HG02623 (cell line): ENCODE results near the gene NOS1.
"Not testable (repeated sequence)": the region's sequence is repeated elsewhere in the genome, so short reads cannot be mapped to it uniquely, and the experiment has no call there.

Experiments used
- ATAC-seq: cut with Tn5 transposase; IDR thresholded peaks from one replicate; pipeline ENCODE4 v1.9.1; 2021; ENCODE audit warnings: moderate library complexity; ENCODE audit not compliant: unreplicated experiment

Gene NOS1

DNA sequence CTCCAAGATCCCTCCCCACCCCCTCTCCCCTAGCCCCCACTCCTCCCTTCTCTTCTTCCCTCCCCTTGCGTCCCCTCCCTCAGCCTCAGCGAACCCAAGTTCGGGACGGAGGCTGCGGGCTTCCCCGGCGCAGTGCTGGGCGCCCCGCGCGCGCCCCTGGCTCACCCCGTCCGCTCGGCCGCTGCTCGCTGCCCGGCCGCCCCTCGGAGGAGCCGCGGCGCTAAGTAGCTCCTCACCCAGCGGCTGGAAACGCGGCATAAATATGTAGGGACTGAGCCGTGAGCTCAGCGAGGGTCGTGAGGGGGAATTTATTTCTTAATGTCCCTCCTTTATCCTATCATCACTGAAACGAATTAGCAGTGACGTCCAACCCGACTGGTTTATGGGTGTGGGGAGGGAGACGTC lies at the start of gene NOS1:
Gene NOS1, minus strand, starts transcription at position 280 of the 405 bp plus-strand sequence. CDS start 30,557 bp downstream, outside the sequence.
- no peak for ATAC-seq

DNA sequence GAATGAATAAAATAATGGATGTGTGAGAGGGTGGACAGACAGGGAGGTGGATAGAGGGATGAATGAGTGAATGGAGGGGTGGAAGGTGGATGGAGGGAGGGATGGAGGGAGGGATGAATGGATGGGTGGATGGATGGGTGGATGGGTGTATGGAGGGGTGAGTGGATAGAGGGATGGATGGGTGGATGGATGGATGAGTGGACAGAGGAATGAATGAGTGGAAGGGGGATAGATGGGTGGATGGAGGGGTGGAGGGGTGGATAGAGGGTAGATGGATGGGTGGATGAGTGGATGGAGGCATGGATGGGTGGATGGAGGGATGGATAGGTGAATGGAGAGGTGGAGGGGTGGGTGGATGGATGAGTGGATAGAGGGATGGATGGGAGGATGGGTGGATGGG lies 47.9 kb upstream of the NOS1 start:
- no peak for ATAC-seq

DNA sequence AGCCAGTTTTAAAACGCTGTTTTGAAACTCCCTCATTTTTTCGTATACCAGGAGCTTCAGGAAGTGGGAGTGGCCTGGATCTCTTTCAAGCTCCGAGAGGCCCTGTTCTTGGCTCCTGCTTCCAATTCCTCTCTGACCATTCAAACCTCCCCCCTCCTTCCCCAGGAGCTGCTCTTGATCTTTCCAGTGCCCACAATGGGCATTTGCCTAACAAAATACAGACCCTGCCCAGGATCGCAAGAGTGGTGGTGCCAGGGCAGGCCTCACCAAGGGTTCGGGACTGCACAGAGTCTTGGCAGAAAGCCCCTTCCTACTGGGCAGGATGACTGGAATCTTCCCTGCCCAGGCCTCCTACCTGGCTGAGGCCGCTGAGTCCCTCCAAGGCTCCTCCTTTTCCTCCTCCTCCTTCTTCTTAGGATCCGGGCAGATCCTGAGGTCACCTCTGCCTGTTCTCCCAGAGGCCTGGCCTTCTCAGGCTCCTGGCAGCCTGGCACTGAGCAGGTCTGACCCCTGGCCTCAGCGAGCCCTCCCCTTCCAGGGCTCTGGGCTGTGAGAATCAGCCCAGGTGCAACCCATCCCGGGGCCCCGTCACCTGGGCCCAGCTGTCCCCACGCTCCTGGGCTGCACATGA lies 46.9 kb upstream of the NOS1 start:
- ATAC-seq, result no peak

DNA sequence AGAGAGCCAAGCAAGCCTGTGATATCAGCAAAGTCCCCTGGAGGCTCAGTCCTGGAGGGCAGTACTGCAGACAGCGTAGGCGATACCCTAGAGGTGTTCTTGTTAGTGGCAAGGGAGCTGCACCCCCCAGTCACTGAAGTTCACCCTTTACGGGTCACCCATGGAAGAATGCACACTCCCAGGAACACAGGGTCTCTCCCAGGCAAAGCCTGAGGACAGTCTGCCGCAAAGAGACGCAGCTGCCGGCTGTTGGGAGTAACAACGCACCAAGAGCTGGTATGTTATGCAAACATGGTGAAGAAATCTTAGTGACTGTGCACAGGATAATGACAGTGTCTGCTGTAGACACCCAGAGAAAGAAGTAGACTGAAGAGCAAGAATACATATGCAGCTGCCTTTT lies 43.5 kb upstream of the NOS1 start:
- no peak for ATAC-seq

DNA sequence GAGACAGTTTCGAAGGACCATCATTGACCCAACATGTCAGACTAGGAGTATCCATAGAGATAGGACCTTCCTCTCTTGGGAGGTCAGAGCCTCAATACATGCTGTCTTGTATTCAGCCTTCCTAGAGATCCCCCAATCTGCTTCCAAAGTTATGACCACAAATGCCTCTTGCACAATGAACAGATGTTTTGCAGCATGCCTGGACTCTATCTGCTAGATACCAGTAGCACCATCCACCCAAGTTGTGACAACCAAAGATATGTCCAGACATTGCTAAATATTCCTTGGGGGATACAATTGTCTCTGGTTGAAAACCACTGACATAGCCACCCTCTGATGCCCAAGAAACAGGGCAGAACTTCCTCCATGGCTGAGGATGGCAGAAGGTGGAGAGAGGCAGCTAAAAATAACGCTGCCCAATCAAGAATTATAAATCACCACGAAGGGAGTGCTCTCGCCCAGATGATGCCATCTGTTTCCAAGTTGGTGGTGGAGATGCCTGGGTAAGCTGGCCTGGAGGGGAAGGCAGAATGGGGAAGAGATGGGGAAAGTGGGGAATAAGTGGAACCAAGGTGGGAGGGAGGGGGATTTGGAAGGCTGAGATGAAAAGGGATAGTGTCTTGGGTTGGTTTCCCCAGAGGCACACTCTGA lies 42.9 kb upstream of the NOS1 start:
- ATAC-seq, result no peak

DNA sequence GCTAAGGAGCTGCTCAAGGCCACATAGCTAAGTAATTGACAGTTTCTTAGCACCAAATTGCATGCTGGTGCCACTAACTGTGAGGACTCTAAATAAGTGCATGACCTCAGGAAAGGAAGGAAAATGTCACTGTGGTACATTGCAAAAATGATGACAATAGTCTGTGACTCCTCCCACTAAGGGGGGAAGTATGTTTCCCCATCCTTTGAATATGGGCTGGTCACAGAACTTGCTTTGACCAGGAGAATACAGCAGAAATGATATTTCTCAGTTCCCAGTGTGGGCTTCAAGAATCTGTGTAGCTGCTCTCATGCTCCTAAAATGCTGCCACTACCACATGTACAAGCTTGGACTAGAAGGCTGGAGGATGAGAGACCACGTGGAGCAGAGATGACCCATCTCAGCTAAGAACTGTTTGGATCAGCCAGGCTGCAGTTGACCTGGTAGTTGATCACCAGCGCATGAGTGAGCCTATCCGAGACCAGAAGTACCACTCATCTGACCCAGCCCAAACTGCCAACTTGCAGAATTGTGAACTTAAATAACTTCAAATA lies 42.2 kb upstream of the NOS1 start:
- ATAC-seq, result no peak

DNA sequence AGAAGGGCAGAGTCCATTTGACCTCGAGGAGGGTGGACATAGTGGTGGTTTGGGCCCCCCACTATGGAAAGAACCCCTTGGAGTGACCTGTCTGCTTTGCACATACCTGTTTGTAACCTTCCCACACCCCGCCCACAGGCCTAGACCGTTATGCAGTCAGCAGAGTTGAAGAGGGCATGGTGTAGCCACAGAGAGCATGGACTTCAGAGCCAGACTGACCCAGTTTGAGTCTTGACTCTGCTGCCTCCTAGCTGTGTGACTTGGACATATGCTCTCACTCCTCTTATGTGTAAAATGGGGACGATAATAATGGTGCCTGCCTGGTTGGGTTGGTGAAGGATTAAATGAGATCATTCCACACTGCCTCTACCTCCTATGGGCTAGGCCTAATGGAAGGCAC lies 40.9 kb upstream of the NOS1 start:
- ATAC-seq, result no peak

DNA sequence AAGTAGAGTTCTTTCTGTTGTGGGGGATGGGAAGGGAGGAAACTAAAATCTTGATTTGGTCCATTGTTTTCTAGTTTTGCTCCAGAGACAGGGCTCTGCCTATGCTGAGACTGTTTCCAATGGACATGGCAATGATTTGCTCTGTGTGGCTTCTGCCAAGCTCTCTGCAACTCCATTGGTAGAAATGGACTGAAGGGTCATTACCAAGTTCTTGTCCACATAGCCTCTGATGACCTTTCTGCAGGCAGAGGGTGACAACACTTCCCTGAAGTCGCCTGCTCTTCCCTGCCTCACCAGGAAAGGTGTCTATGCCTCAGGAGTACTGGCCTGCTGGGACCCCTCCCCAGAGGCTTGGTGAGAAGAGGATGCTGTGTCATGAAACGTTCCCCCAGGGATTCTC lies 39.5 kb upstream of the NOS1 start:
- no peak for ATAC-seq

DNA sequence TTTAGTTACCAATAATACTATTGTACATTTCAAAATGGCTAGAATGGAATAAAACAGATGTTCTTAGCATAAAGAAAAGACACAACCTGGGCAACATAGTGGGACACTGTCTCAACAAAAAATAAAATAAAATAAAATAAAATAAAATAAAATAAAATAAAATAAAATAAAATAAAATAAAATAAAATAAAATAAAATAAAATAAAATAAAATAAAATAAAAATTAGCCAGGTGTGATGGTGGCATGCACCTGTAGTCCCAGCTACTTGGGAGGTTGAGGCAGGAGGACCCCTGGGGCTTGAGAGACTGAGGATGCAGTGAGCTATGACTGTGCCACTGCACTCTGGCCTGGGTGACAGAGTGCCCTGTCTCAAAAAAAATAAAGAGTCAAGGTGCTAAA lies 37.1 kb upstream of the NOS1 start:
- not testable (repeated sequence) for ATAC-seq

DNA sequence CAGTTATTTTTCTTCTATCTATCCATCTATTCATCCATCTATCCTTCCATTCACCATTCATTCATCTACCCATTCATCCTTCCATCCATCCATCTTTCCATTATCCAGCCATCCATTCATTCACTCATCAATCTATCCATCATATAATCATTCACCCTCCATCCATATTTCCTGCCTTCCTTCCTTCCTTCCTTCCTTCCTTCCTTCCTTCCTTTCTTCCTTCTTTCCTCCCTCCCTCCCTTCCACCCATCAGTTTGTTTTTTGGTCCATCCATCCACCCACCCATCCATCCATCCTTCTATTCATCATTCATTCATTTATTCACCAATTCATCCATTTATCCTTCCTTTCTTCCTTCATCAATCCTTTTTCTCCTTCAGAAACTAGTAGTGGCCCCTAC lies 34.3 kb upstream of the NOS1 start:
- ATAC-seq, result no peak

DNA sequence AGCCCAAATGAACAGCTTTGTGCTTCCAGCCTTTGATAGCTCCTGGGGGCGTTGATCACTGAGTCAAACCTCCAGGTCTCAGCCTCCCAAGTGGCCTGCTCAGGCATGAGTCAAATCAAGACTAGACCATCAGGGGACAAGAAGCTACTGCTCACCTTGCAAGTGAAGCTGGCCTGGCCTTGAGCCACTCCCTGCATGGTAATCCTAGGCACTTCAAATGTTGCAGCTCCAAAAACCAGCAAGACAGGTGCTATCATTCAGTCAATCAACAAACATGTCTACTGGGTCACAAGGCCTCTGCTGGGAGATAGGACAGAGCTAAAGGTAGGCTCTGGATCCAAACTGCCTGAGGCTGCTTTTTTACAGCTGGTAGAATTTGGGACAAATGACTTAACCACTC lies 33.1 kb upstream of the NOS1 start:
- ATAC-seq, result no peak

DNA sequence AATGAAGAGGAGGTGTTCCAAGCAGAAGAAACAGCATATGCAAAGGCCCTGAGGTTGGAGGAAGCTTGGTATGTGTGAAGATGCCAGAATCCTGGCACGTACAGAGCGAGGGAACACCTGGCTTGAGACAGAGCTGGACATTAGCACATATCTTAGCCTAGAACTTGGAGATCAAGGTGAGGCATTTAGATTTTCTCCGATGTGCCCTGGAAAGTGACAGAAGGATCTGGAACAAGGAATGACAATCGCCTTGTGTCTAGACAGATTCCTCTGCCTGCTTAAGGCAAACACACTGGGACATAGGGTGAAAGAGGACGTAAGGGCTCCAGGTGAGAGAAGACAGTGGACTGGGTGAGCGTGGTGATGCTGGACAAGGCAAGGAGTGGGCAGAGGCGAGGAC lies 32.2 kb upstream of the NOS1 start:
- ATAC-seq, result no peak

DNA sequence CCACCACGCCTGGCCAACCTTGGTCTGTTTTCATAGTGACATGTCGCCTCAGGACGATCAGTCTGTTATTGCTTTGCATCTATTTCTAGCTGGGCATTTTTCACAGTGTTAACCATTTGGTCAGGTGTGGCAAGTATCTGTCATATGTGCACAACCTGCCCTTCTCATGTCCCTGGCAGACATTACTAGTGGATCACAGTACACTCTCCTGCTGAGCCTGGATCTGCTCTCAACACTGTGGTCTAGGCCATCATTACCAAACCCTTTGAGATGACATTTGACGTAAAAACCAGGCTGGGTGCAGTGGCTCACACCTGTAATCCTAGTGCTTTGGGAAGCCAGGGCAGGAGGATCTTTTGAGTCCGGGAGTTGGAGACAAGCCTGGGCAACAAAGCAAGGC lies 29.4 kb upstream of the NOS1 start:
- ATAC-seq, result no peak

DNA sequence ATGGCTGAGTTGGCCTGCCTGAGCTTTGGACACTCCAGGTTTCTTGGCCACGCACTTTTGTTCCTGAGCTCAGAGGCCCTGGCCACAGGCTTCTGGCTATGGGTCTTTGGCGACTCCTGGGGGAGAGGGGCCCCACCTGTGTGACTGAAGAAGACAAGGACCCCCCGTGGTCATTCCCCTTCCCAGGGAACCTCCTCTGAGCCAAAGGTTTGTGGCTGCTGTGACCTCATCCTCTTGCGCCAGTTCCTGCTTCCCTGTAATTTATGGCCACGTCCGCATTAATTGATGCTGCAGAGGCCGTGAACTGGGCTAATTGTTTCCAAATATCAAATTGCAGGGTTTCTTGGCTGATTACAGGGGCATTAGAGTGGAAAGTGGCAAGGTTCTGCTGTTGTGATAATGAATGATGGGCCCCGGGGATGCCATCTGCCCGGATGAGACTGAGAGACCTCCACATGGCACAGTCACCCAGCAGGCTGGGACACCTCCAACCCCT lies 27.6 kb upstream of the NOS1 start:
- ATAC-seq, result no peak

DNA sequence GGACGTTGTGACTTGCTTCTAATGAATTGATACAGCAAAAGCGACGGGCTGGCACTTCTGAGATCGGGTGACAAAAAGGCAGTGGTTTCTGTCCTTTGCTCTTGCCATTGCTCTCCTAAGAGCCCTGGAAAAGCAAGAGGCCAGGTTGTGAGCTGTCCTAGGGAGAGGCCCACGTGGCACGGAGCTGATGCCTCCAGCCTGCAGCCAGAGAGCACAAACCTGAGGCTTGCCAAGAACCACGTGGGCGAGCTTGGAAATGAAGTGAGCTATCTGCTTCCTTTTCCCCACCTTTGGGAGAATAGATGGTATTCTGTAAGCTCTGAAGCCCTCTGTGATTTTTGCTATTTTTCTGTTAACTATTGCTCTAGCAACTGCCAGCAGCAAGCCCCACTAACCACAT lies 26.4 kb upstream of the NOS1 start:
- no peak for ATAC-seq

DNA sequence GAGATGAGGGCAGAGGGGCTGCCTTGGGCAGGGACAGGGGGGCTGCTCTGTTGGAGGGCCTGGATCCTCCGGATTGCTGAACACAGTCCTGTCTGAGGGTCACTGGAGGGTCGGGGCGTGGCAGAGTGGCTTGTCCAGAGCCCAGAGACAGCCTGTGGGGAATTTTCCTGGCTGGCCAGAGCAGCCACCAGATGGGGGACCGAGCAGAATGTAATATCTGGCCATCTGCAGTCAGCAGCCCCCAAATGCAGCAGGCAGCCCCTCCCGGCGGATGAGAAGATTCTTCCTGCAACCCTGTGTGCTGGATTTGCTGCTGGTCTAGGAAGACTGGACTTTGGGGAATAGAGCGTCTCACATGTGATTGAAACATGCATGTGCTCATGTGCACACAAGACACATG lies 23.3 kb upstream of the NOS1 start:
- no peak for ATAC-seq

DNA sequence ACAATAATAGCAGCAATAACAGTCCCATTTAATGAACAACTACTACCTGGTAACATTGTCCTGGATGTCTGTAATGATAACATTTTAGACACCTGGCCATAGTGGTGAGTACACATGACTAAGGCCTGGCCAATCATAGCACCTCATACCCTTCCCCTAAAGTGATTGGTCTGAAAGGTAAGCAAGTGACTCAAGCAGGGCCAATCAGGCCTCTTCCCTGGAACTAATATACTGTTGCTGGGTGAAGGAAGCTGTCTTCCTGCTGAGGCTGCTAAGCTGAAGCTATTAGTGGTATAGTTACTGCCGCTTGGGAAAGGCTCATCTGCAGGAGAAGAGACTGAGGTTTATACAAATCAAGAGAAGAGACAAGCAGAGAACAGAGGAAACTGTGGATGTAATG lies 18.7 kb upstream of the NOS1 start:
- ATAC-seq, result no peak

DNA sequence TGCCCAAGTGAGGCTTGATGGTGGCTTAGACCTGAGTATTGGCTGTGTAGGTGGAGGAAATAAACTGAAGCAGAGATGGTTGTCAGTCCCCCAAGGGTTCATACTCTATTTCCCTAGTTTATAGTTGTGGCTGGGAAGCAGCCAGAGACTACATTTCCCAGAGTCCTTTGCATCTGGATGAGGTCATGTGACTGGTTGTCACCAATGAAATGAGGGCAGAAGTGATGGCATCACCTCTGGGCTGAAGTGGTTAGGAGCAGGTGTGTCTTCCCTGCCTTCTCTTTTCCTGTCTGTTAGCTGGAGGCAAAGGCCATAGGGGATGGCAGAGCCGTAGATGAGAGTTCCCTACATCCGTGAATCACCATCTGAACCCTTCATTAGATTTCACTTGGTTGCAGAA lies 16.3 kb upstream of the NOS1 start:
- no peak for ATAC-seq

DNA sequence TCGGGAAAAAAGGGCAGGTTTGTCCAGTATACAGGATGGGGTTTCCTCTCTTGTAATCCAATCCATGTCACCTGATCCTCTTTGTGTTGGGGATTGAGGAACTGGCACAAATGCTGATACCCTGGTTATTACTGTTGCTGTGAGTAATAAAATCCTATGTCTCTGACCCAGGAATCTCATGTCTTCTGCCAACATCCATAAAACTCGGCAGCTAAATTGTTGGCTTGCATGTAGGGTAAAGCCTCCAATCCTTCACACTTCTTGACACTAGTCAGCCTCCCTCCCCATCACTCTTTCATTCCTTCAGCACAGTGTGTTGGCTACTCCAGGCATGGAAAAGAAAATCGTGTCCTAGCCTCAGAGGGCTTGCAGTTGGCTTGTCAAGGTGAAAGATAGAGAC lies 9.2 kb upstream of the NOS1 start:
- no peak for ATAC-seq

DNA sequence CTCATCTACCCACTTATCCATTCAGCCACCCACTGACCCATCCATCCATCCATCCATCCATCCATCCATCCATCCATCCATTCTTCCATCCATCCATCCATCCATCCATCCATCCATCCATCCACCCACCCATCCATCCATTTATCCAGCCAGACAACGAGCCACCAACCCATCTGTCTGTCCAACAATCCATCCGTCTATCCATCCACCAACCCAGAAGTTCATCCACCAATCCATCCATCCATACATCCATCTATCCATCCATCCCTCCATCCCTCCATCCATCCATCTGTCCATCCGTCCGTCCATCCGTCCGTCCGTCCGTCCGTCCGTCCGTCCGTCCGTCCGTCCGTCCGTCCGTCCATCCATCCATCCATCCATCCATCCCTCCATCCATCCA lies 8.6 kb upstream of the NOS1 start:
- not testable (repeated sequence) for ATAC-seq

DNA sequence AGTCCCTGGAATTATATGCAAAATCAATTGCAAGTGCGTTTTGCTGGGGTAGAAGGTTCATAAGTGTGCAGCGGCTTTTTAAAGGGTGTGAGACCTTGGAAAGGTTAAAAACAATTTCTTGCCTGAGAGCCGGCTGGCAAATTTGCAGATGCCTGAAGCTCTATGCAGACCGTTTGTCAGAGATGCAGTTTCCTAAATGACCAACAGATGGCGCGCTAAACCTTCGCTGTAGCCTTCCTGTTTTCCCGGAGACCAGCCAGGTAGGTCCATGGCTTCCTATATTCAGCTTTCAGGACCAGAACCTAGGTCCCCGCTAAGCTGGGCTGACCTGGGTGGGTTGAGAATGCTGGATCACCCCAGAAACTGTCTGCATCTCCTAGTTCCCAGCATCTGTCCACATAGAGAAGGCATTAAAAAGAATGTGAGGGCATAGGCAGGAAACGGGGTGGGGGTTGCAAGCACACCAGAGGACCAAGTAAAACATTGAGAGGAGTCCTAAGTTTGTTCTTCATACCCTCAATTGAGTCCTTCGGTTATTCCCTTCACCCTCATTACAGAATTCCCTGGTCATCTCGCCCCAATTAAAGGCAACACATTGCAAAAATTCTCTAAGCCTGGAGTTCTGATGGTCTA lies 5.7 kb upstream of the NOS1 start:
- ATAC-seq, result no peak

DNA sequence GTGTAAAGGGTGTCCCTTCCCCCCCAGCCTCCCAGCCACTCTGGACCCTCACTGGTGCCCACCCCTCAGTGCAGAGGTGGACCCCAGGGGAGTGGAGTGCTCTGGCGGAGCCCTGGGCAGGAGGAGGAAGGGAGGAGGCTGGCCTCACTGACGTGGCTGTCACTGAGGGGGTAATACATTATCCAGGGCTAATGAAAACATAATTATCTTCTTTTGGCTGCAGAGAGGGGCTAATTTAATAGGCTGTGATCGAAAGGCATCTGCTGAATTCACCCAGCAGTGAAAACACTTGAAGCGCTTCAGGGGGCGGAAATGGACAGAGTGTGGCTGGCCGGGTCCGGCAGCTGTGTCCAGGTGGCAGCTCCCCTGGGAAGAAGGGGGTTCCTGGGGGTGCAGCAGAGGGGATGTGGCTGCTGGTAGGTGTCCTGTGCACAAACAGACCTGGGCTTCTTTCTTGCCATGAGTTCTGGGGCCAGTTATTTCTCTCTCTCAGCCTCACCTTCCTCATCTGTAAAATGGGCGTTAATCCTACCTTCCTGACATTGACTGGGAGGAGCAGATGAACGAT lies 3.7 kb upstream of the NOS1 start:
- ATAC-seq, result no peak
